ENCODE results near the gene ILK. TPM values are rescaled to one million over a fixed set of nuclear protein-coding genes. Genes with fewer than 3 reads are reported as not detected.

The ILK gene
- total RNA-seq, 4 donors from 2014 or later = 139 to 148 (median 140) TPM

DNA sequence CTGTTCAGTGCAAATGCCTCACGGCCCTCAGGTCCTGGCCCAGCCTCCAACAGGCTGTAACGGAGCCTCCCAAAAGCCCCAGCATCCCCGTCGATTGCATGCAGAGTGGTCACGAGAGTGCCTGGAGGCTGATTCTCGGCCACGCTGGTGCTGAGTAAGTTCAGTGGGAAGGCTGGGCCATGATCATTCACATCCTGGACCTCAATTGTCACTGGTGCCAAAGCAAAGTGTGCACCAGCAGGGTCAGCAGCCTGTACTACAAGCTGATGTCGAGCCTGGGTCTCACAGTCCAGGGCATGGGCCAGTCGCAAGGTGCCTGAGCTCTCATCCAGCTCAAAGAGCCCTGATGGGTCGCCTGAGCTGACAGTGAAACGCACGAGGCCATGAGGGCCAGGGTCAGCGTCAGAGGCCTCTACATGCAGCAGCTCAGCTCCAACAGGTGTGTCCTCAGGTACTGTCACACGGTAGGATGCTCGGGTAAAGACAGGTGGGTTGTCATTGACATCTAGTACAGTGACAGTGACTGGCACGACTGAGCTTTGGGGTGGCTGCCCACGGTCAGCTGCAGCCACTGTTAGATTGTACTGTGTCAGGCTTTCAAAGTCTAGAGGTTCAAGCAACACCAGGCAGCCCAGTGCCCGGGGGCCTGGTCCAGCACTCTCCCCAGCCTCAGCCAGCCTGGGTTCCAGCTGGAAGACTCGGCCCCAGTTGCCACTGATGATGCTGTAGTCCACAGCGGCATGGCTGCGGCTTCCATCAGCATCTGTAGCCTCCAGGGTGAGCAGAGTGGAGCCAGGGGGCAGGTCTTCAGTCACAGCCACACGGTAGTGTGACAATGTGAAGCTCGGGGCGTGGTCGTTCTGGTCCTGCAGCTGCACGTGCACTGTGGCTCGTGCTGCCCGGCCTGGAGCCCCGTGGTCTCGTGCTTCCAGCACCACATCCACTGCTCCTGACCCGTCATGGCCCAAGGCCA lies 20.1 kb downstream of the ILK start:
- no peaks in the 10 kb centered on the region for H3K27me3 ChIP-seq
- peaks cover 0 to 40% (median 0%) of the 10 kb centered on the region in 3 donors for H3K36me3 ChIP-seq
- H3K4me1 ChIP-seq = peaks cover 0 to 14% (median 2%) of the 10 kb centered on the region in 4 donors
- H3K4me3 ChIP-seq = no peak overlapping the region
- DNase-seq (ENCODE audit: low spot score in 2 of 2) = no peak
- TF ChIP-seq, protein P1, sequence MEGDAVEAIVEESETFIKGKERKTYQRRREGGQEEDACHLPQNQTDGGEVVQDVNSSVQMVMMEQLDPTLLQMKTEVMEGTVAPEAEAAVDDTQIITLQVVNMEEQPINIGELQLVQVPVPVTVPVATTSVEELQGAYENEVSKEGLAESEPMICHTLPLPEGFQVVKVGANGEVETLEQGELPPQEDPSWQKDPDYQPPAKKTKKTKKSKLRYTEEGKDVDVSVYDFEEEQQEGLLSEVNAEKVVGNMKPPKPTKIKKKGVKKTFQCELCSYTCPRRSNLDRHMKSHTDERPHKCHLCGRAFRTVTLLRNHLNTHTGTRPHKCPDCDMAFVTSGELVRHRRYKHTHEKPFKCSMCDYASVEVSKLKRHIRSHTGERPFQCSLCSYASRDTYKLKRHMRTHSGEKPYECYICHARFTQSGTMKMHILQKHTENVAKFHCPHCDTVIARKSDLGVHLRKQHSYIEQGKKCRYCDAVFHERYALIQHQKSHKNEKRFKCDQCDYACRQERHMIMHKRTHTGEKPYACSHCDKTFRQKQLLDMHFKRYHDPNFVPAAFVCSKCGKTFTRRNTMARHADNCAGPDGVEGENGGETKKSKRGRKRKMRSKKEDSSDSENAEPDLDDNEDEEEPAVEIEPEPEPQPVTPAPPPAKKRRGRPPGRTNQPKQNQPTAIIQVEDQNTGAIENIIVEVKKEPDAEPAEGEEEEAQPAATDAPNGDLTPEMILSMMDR (IDR thresholded peaks at IDR 0.05) = no peak
- TF ChIP-seq EP300 (IDR thresholded peaks at IDR 0.05) (no peak), POLR2A (IDR thresholded peaks at IDR 0.05) (no peak)
- 88% methylated on average over 29 to 31 of the region's 31 CpGs for WGBS, 2 donors
- H3K9me3 ChIP-seq = no peaks in the 10 kb centered on the region
- no peak overlapping the region for H3K27ac ChIP-seq

DNA sequence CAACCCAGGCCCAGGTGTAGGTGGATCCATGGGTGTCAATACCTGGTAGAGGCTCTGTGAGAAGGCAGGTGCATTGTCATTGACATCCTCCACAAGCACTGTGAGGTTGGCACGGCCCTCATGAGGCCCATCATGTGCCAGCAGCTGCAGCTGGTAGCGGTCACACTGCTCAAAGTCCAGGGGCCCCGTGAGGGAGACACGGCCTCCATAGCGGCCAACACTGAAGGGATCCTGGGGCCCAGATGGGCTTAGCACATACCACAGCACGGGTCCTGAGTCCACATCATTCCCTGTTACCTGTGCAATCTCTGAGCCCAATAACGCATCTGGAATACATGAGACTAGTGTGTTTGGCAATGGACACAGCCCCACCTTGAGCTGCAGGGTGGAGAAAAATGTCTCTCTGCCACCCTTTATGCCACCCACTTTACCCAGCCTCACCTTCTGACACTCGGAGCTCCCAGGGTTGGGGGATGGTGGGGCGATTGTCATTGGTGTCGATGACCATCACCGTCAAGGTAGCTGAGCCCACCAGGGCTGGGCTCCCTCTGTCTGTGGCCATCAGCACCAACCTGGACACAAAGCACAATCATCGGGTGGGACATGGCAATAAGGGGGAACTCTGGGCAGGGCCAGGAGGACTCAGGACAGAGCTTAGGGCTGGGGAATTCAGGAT lies 21.7 kb downstream of the ILK start:
- peaks cover 0 to 50% (median 0%) of the 10 kb centered on the region in 3 donors for H3K36me3 ChIP-seq
- no peak for DNase-seq (ENCODE audit: low spot score in 2 of 2)
- TF ChIP-seq, protein P1 (IDR thresholded peaks at IDR 0.05) = no peak
- TF ChIP-seq EP300 (IDR thresholded peaks at IDR 0.05) (no peak), POLR2A (IDR thresholded peaks at IDR 0.05) (no peak)
- no peak overlapping the region for H3K27ac ChIP-seq
- H3K9me3 ChIP-seq = no peaks in the 10 kb centered on the region
- WGBS, 2 donors = 95% methylated on average over 7 to 12 of the region's 12 CpGs
- H3K4me1 ChIP-seq = peaks cover 0 to 3% (median 1%) of the 10 kb centered on the region in 4 donors
- no peaks in the 10 kb centered on the region for H3K27me3 ChIP-seq
- H3K4me3 ChIP-seq = no peak overlapping the region

DNA sequence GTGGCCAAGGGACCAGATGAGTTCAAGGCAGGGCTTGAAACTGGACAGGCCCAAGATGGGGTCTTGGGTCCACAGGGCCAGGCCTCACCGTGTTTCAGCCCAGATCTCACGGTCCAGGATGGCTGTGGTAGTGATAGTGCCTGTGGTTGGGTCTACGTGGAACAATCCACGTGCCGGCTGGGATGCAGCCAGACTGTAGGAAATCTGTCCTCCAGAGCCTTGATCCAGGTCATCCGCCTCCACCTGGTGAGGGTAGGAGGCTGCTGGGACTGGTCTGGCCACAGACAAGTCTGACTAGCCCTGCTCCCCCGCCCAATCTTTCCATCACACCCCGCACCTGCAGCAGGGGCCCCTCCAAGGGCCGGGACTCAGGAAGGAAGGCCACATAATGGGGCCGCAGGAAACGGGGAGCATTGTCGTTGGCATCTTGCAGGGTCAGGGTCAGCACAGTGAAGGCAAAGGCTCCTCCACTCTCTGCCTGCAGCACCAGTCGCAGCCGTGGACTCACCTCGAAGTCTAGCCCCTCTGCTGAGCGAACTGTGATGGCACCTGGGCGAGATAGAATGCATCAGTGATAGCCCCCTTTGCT lies 22.4 kb downstream of the ILK start:
- WGBS, 2 donors = 94% methylated on average over 14 to 17 of the region's 17 CpGs
- no peak for DNase-seq (ENCODE audit: low spot score in 2 of 2)
- no peak overlapping the region for H3K27ac ChIP-seq
- TF ChIP-seq POLR2A (IDR thresholded peaks at IDR 0.05) (no peak), EP300 (IDR thresholded peaks at IDR 0.05) (no peak)
- TF ChIP-seq, protein P1 (IDR thresholded peaks at IDR 0.05) = no peak
- peaks cover 0 to 5% of the 10 kb centered on the region in 2 donors for H3K27me3 ChIP-seq
- no peak overlapping the region for H3K4me3 ChIP-seq
- H3K4me1 ChIP-seq = peaks cover 0 to 4% (median 2%) of the 10 kb centered on the region in 4 donors
- H3K36me3 ChIP-seq = peaks cover 0 to 55% (median 0%) of the 10 kb centered on the region in 3 donors
- no peaks in the 10 kb centered on the region for H3K9me3 ChIP-seq

DNA sequence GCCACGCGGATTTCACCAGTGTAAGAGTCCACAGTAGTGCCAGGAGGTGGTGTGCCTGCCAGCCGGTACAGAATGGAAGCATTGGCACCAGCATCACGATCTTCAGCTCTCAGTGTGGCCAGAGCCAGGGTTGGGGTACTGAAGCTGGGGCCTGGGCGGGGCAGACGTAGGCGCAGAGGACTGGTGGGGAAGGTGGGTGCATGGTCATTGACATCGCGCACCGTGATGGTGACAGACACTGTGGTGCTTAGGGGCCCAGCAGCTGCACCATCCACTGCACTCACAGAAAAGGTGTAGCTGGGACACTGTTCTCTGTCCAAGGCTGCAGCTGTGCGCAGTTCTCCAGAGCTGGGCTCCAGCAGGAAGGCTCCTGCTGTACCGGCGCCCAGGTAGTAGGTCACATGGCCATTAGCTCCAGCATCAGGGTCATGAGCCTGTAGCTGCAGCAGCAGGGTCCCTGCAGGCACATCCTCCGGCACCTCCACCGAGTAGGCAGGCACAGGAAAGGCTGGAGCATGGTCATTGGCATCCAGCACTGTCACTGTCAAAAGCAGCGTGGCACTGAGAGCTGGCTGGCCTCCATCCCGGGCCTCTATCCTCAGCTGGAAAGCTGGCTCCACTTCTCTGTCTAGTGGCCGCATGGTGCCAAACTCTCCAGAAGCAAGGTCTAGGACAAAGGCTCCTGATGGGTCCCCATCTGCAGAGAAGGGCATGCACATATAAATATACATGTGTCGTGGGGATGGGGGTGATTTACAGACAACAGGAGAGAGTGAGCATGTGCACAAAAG lies 23.6 kb downstream of the ILK start:
- no peak for DNase-seq (ENCODE audit: low spot score in 2 of 2)
- Histone ChIP-seq H3K4me1 (peaks cover 0 to 4% (median 2%) of the 10 kb centered on the region in 4 donors), H3K27ac (no peak overlapping the region), H3K9me3 (no peaks in the 10 kb centered on the region), H3K36me3 (peaks cover 0 to 67% (median 0%) of the 10 kb centered on the region in 3 donors), H3K4me3 (no peak overlapping the region), H3K27me3 (peaks cover 0 to 13% of the 10 kb centered on the region in 2 donors)
- TF ChIP-seq EP300 (IDR thresholded peaks at IDR 0.05) (no peak), POLR2A (IDR thresholded peaks at IDR 0.05) (no peak)
- TF ChIP-seq, protein P1 (IDR thresholded peaks at IDR 0.05) = no peak
- WGBS, 2 donors = 83 to 85% methylated on average over 17 of the region's 19 CpGs

Measured in tibial nerve (tissue), 4 donors.